ENCODE results near the gene GYS1.

The GYS1 gene

DNA sequence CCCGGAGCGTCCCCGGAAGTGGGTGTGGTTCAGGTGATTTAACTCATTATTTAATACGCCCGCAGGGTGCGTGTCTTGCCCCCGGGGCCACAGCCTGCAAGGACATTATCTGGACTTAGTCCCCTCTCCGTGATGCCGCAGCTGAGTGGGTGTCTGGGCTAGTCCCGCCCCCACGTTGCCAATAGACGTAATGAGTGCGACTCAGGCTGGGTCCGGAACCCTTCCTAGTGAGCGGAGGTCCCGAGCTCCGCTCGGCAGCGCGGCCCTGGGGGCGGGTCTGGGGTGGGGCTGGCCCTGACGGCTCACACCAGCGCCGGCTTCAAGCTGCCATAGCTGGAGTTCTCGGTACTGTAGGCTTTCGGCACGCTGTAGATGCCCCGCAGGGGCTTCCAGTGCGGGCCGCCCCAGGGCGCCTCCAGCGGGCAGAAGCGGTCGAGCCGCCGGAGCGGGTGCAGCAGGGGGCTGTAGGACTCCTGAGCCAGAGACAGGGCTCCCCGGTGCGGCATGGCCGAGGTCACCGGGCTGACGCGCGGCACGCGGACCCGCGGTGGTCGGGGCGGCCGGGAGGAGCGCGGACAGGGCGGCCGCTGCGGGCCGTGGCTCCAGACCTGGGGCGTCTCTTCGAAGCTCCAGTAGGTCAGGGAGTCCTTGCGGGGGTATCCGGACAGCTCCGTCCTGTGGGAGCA, 24.7 kb upstream of the GYS1 start:
- peak; percentile 56 for DNase-seq

DNA sequence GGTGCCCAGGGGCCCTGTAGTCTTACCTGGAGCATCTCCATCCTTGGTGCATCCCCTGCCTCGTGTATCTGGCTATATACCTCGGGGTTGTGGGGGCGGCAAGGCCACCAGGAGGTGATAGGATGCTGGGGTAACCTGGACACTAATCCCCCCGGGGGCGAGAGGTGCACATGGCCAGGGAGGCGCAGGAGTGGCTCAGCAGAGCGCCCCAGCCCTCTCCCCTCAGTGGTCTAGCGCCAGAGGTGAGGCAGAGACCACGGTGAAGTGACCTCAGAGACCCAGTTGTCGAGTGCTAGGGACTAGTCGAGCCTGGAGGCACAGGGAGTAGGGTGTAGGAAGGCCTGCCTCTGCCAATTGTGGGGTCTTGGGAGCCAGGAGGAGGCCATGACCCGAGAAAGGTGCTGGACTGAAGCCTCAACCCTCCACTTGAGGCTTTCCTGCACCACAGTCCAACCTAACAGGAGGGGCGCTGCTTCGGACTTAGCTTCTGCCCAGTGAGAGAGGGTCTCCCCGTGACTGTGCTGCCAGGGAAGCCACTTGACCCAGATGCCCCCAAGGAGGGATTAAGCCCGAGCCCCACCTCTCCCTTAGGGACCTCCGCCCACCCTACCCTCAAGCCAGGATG, 24.0 kb upstream of the GYS1 start, which contains the start of gene LHB:
LHB (minus strand) TSS at position 51 of the 625 bp plus-strand sequence; CDS start at position 41, 10 bp downstream.
- DNase-seq: no peak

DNA sequence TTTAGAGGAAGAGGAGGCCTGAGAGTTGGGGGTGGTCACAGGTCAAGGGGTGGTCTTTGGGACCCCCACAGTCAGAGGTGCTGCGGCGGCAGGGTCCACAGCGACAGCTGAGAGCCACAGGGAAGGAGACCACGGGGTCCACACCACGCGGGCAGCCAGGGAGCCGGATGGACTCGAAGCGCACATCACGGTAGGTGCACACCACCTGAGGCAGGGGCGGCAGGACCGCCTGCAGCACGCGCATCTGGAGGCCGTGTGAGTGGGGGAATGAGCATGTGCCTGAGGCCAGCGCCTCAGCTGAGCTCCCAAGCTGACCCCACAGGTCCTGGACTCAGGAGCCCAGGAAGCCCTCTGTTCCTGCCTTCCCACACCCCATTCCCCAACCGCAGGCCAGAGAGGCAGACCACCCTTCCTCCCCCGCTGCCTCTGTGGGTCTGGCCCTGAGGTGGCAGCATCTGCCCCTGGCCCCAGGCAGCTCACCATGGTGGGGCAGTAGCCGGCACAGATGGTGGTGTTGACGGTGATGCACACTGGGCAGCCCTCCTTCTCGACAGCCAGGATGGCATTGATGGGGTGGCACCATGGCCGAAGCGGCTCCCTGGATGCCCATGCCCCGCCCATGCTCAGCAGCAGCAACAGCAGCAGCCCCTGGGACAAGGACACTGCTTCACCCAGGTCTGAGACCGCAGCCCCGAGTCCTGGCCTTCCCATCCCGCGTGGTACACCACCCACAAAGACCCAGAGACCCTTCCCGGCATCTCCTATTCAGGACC, 23.1 kb upstream of the GYS1 start:
- no peak for DNase-seq

DNA sequence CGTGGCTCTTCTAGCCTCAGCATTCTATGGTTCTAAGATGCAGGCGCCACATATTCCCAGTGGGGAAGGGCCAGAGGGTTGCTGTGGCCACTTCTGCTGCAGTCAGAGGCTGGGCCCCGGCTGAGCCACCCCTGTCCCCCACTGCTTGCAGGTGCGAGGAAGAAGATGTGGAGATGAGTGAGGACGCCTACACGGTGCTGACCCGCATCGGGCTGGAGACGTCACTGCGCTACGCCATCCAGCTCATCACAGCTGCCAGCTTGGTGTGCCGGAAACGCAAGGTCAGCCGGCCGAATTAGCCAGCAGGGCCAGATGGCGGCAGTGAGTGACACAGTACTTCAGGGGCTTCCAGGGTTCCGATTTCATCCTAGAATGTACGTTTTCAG, 21.8 kb upstream of the GYS1 start:
- no peak for DNase-seq

DNA sequence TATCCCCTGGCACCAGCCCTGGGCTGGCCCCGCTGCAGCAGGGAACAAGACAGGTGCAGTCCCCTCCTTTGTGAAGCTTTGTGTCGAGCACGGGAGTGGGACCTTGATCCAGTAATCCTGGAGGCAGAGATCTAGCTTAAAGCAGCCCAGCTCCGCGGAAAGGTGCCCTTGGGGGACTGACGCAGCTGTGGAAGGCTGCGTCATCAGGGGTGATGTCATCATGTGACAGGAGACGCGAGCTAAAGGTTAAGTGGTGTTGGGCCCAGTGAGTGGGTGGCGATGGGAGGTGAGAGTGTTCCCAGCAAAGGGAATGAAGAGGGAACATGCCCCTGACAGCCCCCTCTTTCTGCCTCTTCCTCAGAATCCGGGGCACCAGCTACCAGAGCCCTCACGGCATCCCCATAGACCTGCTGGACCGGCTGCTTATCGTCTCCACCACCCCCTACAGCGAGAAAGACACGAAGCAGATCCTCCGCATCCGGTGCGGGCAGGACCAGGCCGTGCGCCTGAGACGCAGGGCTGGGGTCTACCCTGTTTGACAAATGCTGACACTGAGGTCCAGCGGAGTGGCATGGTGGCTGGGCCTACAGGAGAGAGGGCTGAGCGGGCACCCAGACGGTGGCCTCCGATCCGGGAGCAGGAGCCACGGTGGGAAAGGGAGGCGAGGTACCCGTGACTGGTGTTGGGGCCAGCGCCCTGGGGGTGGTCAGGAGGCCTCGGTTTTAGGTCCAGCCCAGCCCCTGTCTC, 21.2 kb upstream of the GYS1 start:
- DNase-seq: no peak

DNA sequence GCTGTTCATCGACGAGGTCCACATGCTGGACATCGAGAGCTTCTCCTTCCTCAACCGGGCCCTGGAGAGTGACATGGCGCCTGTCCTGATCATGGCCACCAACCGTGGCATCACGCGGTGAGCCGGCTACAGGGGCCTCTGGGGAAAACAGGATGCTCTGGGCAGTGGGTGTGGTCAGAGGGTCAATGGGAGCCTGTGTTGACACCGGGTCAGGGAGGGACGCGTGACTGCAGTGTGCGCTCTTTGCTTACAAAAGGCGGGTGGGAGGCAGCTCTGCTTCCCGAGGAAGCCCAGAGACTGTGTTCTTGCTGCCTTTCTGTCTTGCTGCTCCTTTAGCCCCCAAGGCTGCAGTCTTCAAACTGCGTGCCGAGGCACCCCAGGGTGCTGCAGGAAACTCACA, 18.1 kb upstream of the GYS1 start:
- DNase-seq: no peak

DNA sequence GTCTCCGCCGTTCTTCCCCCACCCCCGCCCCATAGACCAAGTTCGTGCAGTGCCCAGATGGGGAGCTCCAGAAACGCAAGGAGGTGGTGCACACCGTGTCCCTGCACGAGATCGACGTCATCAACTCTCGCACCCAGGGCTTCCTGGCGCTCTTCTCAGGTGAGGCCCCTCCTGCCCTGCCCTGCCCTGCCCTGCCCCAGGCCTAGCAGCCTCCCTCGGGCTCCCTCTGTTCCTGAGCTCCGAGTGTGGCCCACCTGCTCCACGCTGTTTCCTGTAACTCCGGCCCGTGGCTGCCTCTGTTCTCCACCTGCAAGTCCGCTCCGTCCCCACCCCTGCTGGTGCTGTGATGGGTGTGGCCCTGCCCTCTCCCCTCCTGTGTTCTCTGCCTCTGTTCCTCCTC, 17.3 kb upstream of the GYS1 start:
- no peak for DNase-seq

DNA sequence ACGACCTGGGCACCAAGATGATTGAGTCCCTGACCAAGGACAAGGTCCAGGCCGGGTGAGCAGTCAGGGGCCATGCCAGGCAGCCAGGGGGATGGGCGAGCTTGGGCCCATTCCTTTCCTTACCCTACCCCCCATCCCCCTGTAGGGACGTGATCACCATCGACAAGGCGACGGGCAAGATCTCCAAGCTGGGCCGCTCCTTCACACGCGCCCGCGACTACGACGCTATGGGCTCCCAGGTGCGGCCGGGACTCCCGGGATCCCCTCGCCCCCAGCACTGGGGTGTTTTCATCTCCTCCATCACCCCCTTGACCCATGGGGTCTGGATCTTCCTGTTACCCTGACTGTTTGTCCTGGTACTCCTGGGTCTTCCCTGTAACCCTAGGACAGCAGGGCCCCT, 16.7 kb upstream of the GYS1 start:
- DNase-seq: no peak

DNA sequence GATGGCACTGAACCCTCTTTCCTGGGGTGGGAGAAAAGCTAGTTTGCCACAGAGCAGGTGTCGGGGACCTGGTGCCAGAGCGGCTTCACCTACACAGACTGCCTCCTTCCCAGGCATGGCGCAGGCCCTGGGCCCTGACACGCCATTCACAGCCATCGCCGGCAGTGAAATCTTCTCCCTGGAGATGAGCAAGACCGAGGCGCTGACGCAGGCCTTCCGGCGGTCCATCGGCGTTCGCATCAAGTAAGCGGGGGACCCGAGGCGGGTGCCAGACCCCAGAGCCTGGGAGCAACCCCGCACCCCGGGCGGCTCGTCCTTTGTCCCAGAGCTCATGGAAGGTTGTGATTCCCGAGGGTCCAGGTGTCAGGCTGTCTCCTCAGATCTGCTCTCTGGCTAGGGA, 13.8 kb upstream of the GYS1 start:
- no peak for DNase-seq

DNA sequence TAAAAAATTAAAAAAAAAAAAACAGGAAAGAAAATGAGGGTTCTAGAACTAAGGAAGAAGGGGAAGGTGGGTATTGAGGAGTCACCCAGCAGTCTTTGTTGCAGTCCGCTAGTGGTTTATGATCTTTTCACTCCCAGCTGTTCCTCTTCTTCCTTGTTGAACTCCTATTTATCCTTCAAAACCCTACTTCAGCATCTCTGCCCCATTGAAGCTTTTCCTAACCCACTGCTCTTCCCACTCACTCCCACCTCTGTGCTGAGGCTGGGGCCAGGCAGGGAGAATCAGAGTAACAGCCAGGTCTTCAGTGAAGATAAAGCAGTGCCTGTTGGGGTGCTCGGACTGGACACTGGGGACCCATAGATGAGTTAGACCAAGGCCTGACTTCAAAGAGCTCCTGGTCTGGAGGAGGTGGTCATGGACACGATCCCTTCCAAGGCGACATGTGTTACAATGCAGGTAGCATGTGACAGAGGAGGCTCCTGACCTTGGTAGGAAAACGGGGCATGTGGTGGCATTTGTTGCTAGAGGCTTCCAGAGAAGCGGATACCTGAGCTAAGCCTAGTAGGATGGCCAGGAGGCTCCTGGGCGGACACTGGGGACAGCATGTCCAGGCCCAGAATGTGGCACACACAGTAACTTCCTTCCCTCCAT, 12.0 kb upstream of the GYS1 start:
- no peak for DNase-seq

DNA sequence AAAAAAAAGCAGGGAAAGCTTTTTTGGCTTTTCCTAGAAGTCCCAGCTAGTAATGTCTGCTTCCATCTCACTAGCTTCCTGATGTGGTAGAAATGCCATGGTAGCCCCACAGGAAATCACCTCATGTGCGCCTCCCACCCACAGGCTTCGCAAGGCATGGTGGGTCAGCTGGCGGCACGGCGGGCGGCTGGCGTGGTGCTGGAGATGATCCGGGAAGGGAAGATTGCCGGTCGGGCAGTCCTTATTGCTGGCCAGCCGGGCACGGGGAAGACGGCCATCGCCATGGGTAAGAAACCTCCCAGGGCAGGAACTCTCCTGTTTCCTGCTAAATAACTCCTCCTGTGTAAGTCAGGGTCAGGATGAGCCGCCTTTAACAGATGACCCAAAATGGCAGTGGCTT, 11.0 kb upstream of the GYS1 start:
- no peak for DNase-seq

DNA sequence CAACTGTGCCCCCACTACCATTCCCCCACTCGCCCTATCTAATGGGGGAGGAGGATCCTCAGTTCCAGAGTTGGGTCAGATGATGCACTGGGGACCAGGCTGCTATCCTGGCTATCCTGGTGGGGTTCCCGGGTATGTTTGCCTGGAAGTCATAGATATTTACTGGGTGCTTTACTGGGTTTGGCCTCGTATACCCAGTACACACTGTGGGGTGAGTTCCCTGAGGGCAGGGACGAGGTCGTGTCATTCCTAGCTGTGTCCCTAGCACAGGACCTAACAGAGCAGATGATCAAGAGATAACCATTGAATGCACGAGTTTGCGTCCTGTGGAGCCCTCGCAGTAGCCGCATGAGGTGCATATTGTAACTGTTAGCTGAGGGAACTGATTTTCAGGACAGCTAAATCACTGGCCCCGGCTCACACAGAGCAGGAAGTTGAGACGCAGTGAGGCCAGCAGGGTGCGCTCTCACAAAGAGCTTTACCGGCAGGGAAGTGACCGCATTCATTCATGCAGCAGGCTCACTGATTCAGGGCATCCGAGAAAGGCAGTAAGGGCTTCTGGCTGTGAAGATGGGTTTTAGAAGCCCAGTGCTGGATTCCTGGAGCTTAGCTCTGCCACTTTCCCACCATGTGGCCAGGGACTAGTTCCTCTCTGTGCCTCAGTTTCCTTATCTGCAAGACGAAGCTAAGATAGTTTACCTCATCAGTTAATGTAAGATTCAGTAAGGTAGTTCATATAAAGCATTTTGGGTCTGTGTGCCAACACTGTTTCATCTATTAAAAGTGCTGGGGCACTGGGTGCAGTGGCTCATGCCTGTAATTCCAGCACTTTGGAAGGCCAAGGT, 6.6 kb upstream of the GYS1 start:
- DNase-seq: peak; percentile 63

DNA sequence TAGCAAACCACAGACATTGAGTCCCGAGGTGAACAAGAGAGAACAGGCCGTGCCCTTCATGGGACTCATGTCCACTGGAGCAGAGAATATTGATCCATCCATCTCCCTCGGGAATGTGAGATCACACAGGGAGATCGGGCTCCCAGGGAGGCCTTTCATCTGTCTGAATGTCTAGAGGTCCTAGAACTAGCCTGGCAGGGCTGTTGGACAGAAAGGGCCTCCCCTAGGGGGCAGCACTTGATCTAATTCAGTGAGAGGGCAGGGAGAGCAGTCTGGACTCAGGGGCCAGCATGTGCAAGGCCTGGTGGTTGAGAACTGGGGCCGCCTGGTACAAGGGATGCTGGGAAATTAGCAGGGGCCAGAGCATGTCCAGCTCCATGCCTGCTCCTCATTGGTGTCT, 4.9 kb upstream of the GYS1 start:
- peak; percentile 33 for DNase-seq

DNA sequence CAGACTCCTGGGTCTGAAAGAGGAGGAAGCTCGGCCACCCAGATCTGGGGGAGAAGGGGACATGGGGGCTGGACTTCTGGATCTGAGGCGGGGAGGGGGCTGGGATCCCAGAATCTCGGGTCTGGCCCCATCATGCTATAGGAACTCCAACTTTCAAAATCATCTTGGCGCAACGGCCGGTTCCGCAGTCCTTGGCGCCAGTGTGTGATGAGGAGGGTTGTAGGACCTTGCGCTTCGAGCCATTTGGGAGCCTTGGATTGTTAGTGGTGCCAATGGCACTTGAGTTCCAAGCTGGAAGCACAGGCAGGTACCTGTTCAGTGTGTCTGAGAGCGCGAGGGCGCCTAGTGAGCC, 902 bp upstream of the GYS1 start:
- DNase-seq: no peak

DNA sequence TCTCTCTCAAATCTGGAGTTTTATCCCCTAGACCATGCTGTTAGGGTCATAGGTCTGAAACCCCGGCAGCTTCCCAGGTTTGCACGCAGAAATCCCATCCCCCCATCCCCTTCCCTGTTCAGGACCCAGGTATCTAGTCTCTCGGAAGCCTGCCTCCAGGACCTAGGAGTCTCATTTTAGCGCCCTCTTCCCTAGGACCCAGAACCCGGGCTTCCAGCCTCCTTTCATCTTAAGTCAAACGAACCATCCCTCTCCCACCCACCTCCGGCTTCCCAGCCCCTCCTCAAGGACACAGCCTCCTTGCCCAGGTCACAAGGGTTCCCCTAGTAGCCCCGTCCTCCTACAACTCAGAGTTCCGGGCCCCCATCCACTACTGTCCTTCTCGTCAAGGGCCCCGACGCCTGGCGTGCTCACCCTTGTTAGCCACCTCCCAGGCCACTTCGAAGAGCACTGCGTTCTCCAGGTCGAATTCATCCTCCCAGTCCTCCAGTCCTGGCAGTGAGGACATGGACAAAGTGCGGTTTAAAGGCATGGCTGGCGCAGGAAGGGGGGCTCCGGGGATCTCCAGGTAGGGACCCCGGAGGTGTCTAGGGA, 431 bp downstream of the GYS1 start:
- DNase-seq: no peak

DNA sequence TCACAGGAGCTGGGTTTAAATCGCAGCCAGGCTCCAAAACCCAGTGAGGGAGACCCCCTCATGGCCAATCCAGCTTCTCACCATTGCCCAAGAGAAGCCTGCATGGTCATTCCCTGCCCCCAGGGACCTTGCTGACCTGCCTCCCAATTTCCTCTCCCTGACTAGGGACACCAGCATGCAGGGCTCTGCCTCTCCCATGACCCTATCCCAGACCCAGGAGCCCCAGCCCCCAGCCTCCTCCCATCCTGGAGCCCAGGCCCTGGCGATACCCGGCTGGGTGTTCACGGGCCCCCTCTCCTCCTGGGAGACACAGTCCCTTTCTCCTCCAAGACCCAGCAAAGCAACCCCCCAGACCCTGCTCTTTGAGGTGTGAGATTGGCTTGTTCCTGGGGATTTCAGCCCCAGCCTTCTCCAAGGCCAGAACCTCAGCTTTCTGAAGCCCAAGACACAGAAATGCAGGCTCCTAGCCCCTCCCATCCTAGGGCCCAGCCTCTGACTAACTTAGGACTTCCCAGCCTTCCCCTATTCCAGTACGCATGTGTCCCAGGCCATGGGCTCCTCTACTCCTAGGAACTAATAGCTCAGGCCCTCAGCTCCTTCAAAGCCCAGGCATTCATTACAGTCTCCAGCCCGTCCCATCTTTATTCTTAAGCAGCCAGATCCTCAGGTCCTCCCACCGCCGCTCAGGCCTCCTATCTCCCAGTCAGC, 1.1 kb downstream of the GYS1 start:
- no peak for DNase-seq

DNA sequence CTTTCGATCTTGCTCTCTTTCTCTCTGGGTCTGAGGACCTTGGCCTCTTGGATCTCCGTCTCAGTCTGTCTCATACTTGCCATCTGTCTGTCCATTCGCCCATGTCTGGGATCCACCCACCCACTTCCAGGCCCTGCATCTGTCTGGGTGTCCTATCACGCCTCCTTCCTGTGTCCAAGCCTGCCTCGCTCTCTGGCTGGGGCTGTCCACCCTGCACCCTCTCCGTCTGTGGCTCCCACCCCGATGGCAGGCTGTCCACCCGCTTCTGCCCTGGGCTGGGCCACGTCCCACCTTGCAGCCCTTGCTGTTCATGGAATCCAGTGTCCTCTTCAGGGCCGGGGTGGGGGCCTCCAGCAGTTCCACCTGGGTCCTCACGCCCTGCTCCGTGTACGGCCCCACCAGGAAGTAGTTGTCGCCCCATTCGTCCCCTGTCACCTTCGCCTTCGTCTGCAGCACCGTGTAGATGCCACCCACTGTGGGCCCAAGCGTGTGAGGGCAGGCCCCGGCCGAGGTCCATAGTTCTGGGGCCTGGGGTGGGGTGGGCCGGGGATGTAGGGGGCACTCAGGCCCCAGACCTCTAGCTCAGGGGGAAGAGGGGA, 2.0 kb downstream of the GYS1 start:
- DNase-seq: no peak

DNA sequence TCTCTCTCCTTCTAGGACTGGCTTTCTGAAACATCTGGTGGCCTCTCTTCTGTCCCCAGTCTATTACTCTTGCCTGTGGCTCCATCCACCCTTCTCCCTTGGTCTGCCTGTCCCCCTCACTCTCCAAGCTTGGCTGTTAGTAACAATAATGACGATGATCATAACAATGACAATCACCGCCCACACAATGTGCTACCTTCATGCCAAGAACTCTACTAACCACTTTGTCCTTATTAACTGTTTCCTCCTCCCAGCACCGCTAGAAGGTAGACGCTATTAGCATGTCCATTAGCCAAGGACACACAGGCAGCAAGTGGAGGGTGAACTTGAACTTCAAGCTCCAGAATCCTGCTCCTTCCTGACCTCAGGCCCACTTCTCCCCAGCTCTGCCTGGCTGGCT, 2.7 kb downstream of the GYS1 start:
- no peak for DNase-seq

DNA sequence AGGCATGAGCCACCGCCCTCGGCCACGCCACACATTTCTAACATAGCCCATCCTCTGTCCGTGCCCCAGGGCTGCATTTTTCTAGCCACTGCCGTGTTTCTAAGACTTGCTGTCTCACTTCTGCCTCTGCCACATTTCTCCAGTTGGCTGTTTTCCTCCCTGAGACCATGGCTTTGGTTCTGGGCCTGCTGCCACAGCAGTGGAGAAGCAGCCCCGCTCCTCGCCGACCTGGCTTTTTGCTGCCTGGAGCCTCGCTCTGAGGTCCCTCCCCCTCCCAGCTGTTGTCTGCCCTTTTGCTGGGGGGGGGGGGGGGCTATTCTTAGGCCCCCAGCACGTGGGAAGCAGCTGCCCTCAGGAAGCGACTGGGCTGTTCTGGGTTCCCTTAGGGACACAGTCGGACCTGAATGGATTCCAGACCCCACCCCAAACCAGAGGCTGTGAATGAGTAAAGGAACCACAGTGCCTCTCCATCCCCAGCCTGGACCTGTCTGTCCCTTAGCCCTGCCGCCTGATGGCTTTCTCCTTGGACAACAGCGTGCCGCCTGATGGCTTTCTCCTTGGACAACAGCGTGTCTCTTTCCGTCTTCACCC, 3.3 kb downstream of the GYS1 start:
- no peak for DNase-seq

DNA sequence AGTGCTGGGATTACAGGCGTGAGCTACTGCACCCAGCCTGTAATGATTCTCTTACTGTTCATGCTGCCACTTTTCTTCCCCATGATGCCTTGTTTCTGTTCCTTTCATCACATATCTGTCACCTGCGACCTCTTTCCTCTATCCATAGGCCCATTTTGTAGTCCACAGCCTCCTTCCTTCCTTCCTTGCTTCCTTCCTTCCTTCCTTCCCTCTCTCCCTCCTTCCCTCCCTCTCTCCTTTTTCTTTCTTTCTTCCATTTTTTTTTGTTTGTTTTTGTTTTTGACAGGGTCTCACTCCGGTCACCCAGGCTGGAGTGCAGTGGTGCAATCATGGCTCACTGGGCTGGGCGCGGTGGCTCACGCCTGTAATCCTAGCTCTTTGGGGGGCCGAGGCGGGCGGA, 4.2 kb downstream of the GYS1 start:
- no peak for DNase-seq

Measured in T-helper 9 cell (primary cell).